ENCODE data around the gene MYL6.
"Not testable (repeated sequence)": the region's sequence is repeated elsewhere in the genome, so short reads cannot be mapped to it uniquely, and the experiment has no call there.

Gene MYL6

GRCh38 chr12:56193025-56193578, 34.9 kb downstream of the MYL6 start:
- peak; percentile 81 for DNase-seq

- DNase-seq = not testable (repeated sequence)
These were observed 38.8 kb downstream of the MYL6 start for GRCh38 chr12:56196818-56197550.

- DNase-seq = no peak
These were observed 39.9 kb downstream of the MYL6 start for GRCh38 chr12:56197921-56198635.

- DNase-seq = no peak
These were observed 40.7 kb downstream of the MYL6 start for GRCh38 chr12:56198836-56199235.

- DNase-seq = no peak
These were observed 44.2 kb downstream of the MYL6 start for GRCh38 chr12:56202366-56202765.

- no peak for DNase-seq
These were observed 44.7 kb downstream of the MYL6 start for GRCh38 chr12:56202838-56203237.

- DNase-seq = no peak
These were observed 46.1 kb downstream of the MYL6 start for GRCh38 chr12:56204275-56204674.

- DNase-seq = no peak
These were observed 47.3 kb downstream of the MYL6 start for GRCh38 chr12:56205445-56205844.

GRCh38 chr12:56206452-56207166, 48.5 kb downstream of the MYL6 start:
- DNase-seq = no peak

GRCh38 chr12:56208006-56208405, 49.8 kb downstream of the MYL6 start:
- peak; percentile 25 for DNase-seq
